A549 (cell line): Measurements from ENCODE around the gene AAK1. TPM values are rescaled to one million over a fixed set of nuclear protein-coding genes. Genes with fewer than 3 reads are reported as not detected.
A peak's percentile ranks its signal among the peaks of the same experiment; 100 is the strongest.

ENCODE experiments used
- ATAC-seq, 2 experiments: fragments of 200-7000 bp in 1 of 2; fragments of >200 bp in 1 of 2; cut with Nextera tagmentation in 1 of 2; cut with Tn5 transposase in 1 of 2; 3 replicates each; pipeline versions ENCODE4 v1.8.0 to v1.9.1; 2018 to 2020; ENCODE audit warnings: mild to moderate bottlenecking in 1 of 2, moderate library complexity in 1 of 2
- CTCF ChIA-PET: fragments of 300-600 bp; sonication (Branson Sonifier 250); formaldehyde crosslinking; extraction: SDS; loops from one replicate; lab custom pipeline; 2021; ENCODE audit warnings: antibody characterized with exemption, inconsistent platforms; lab: Yijun Ruan, JAX
- POLR2A ChIA-PET: fragments of 350-600 bp; formaldehyde crosslinking; extraction: SDS; loops from one replicate; lab custom pipeline; 2021; ENCODE audit warnings: antibody characterized with exemption, inconsistent platforms; lab: Yijun Ruan, JAX
- DNase-seq, 2 experiments: peaks; one replicate each; pipeline versions ENCODE4 v3.0.0 to v3.0.0-alpha.2; 2011 to 2016; ENCODE audit warnings: low read depth in 1 of 2, low spot score in 1 of 2
- FAIRE-seq: peaks from 2 replicates; lab custom pipeline; 2011; peaks lifted over from hg19 to GRCh38; lab: Jason Lieb, UNC
- H3K27ac ChIP-seq, 2 experiments: fragments of >200 bp; sonication (Bioruptor Twin); formaldehyde crosslinking; 3 replicates each; pipeline ENCODE4 v1.5.1; 2016 to 2017
- H3K4me1 ChIP-seq: fragments of >200 bp; sonication (Bioruptor Twin); formaldehyde crosslinking; 3 replicates; pipeline ENCODE4 v1.6.1; 2016
- H3K4me2 ChIP-seq: fragments of >200 bp; sonication (Bioruptor Twin); formaldehyde crosslinking; 3 replicates; pipeline ENCODE4 v1.6.1; 2016
- H3K4me3 ChIP-seq: fragments of >200 bp; sonication (Bioruptor Twin); formaldehyde crosslinking; 3 replicates; pipeline ENCODE4 v1.5.1; 2016
- H3K9me3 ChIP-seq: fragments of >200 bp; sonication (Bioruptor Twin); formaldehyde crosslinking; 3 replicates; pipeline ENCODE4 v1.6.1; 2016
- BHLHE40 ChIP-seq: IDR thresholded peaks from 2 replicates; pipeline ENCODE4 v1.6.1; 2012; ENCODE audit warnings: low read depth, low read length, inconsistent platforms
- CHD2 ChIP-seq: fragments of 150-350 bp; IDR thresholded peaks from 2 replicates; pipeline ENCODE4 v1.6.1; 2014; ENCODE audit warnings: low read length; ENCODE audit not compliant: partially characterized antibody
- EHMT2 ChIP-seq: fragments of 200-600 bp; sonication (generic); IDR thresholded peaks from 2 replicates; pipeline ENCODE4 v1.6.1; 2016; ENCODE audit warnings: antibody characterized with exemption, low read depth, mild to moderate bottlenecking, moderate library complexity
- EP300 ChIP-seq, 2 experiments: fragments of >200 bp; sonication (Bioruptor Twin); formaldehyde crosslinking; IDR thresholded peaks; 2 replicates in 1 of 2; 3 replicates in 1 of 2; pipeline ENCODE4 v1.6.1; 2016 to 2017
- ESRRA ChIP-seq: fragments of 150-350 bp; IDR thresholded peaks from 2 replicates; pipeline ENCODE4 v1.6.1; 2014; ENCODE audit warnings: mild to moderate bottlenecking, low read length, borderline replicate concordance
- FOXS1 ChIP-seq: fragments of 250-450 bp; sonication (Bioruptor Pico); IDR thresholded peaks from 2 replicates; pipeline ENCODE4 v1.5.0; 2020; ENCODE audit warnings: mild to moderate bottlenecking, moderate library complexity
- HOXB13 ChIP-seq: fragments of 250-450 bp; sonication (Bioruptor Pico); IDR thresholded peaks from 2 replicates; pipeline ENCODE4 v1.5.0; 2020; ENCODE audit warnings: low read depth, mild to moderate bottlenecking, moderate library complexity
- HOXB5 ChIP-seq: fragments of 250-450 bp; sonication (Bioruptor Pico); IDR thresholded peaks from 2 replicates; pipeline ENCODE4 v1.5.0; 2020; ENCODE audit warnings: mild to moderate bottlenecking, moderate library complexity
- JUNB ChIP-seq: fragments of >200 bp; sonication (Bioruptor Twin); formaldehyde crosslinking; IDR thresholded peaks from 2 replicates; pipeline ENCODE4 v1.6.1; 2016
- KDM1A ChIP-seq: fragments of 200-600 bp; sonication (generic); IDR thresholded peaks from 2 replicates; pipeline ENCODE4 v1.6.1; 2016; ENCODE audit warnings: low read depth, mild to moderate bottlenecking
- MAZ ChIP-seq: fragments of 150-350 bp; IDR thresholded peaks from 2 replicates; pipeline ENCODE4 v1.6.1; 2014; ENCODE audit warnings: antibody characterized with exemption, low read depth, low read length, borderline replicate concordance
- NR3C1 ChIP-seq: fragments of >200 bp; sonication (Bioruptor Twin); formaldehyde crosslinking; IDR thresholded peaks from 3 replicates; pipeline ENCODE4 v1.6.1; 2017
- PHF8 ChIP-seq: fragments of 200-600 bp; sonication (generic); IDR thresholded peaks from 2 replicates; pipeline ENCODE4 v1.6.1; 2016; ENCODE audit warnings: low read depth, mild to moderate bottlenecking, antibody characterized with exemption, moderate library complexity, borderline replicate concordance
- WGBS: methylation state at CpG from one replicate; pipeline ENCODE4 v1.1.6; 2017; ENCODE audit errors: missing lambda C conversion rate; 5-methylcytosine and 5-hydroxymethylcytosine counted together
- polyA plus RNA-seq, 4 experiments: library from polyadenylated mRNA; depleted of rRNA in 3 of 4; stranded (reverse); fragments of >200 nt; fragmentation: RNase III in 1 of 4; extraction: RNeasy Plus Mini Kit Qiagen cat#74134 plus additional on column Dnase treatment in 1 of 4; gene quantifications; 2 replicates in 3 of 4; 3 replicates in 1 of 4; pipeline ENCODE4 v1.2.3, GENCODE V29; 2011 to 2017
- TF ChIP-seq, protein P1 (sequence below): fragments of >200 bp; sonication (Bioruptor Twin); formaldehyde crosslinking; IDR thresholded peaks from 3 replicates; pipeline ENCODE4 v1.5.1; 2016
- TF ChIP-seq, protein P2 (sequence below): IDR thresholded peaks from 2 replicates; pipeline ENCODE4 v1.6.1; 2012
- TF ChIP-seq, protein P3 (sequence below): fragments of >200 bp; sonication (Bioruptor Twin); formaldehyde crosslinking; IDR thresholded peaks from 2 replicates; pipeline ENCODE4 v1.6.1; 2016
- TF ChIP-seq, protein P4 (sequence below): fragments of 200-600 bp; sonication (generic); IDR thresholded peaks from 2 replicates; pipeline ENCODE4 v1.6.1; 2016; ENCODE audit warnings: antibody characterized with exemption, mild to moderate bottlenecking, moderate library complexity
- TF ChIP-seq, protein P5 (sequence below): fragments of 250-450 bp; sonication (Bioruptor Pico); IDR thresholded peaks from 2 replicates; pipeline ENCODE4 v1.5.0; 2020; ENCODE audit warnings: low read depth, mild to moderate bottlenecking, moderate library complexity
- TF ChIP-seq, protein P6 (sequence below): fragments of >200 bp; sonication (Bioruptor Twin); formaldehyde crosslinking; IDR thresholded peaks from 3 replicates; pipeline ENCODE4 v1.6.1; 2016
- TF ChIP-seq, protein P7 (sequence below): IDR thresholded peaks from 2 replicates; pipeline ENCODE4 v1.6.1; 2012; ENCODE audit warnings: low read depth, borderline replicate concordance

Gene AAK1
- polyA plus RNA-seq, 2 of the 4 experiments (the other 2 are of a cell fraction), result 15.9 to 25.7 TPM

DNA sequence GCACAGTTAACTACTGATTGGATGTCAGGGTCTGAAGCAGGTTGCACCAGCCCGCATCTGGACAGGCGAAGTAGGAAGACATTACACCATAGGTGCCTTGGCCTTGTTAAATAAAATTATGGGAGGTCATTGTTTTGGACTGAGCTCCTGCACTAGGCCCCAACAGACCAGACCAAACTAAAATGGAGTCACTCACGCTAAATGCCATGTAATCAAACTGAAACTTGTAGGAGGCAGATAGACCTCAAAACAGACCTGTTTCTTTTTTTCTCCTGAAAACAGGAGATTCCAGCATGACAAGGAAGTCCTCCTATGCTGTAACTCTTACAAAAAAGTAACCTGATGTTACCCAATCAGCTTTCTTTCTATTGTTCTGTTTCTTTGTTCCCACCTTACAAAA, 190.9 kb downstream of the AAK1 start:
- Histone ChIP-seq H3K9me3 (no peaks in the 10 kb centered on the region), H3K4me2 (no peak overlapping the region), H3K4me1 (no peaks in the 10 kb centered on the region), H3K4me3 (no peak overlapping the region), H3K27ac (no peak overlapping the region)
- 94% methylated on average over 3 of the region's 3 CpGs for WGBS
- ChIA-PET POLR2A (no interaction called here), CTCF (interaction anchor here (1.0 kb wide), 1 partner anchor 12 kb away, joined by 3 read pairs; no protein-coding TSS in a partner anchor)
- ATAC-seq, result no peak
- no peak for FAIRE-seq
- DNase-seq, result no peak
- no peak for TF ChIP-seq FOXS1 (CRISPR knock-in tag)
- TF ChIP-seq HOXB13, result 0 out of 2 replicates have a peak, but pooled peaks have one; percentile 25

DNA sequence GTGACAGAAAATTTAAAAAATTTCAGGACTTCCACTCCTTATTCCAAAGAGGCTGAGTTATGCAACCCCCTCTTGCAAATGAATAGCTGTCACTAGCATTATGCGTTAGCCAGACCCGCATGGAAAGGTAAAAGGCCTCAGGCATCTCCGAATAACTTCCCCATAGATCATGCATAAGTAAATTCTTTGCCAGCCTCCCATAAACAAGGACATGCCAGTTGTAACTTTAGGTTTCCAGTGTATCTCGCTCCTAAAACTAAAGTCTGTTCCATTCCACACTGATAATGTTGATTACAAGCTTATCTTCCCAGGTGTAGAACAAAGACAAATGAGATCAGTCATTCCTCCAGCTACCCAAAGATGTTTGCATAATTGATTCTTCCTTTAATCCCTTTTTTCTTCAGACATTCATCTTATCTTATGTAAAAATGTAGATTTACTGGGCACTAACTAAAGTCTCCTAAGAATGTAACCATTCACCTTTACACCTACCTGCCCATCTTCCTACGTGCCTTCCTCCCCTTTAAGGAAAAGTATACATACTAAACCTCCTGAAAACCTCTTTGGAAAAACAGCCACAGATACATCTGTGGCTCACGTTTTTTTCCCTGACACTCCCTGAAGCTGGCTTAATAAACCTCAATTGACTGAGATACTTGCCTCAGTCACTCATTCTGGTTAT, 192.7 kb downstream of the AAK1 start:
- 69% methylated on average over 6 of the region's 6 CpGs for WGBS
- no peak for ATAC-seq
- no peak for DNase-seq
- H3K9me3 ChIP-seq, result no peaks in the 10 kb centered on the region
- H3K4me1 ChIP-seq, result no peaks in the 10 kb centered on the region
- POLR2A ChIA-PET, result interaction anchor here (0.8 kb wide), 1 partner anchor 13 kb away, joined by 3 read pairs; the partner anchor contains the start of gene NFU1
- FAIRE-seq, result no peak
- H3K4me2 ChIP-seq, result no peak overlapping the region
- CTCF ChIA-PET, result no interaction called here
- no peak for TF ChIP-seq HOXB13
- TF ChIP-seq, protein P1, sequence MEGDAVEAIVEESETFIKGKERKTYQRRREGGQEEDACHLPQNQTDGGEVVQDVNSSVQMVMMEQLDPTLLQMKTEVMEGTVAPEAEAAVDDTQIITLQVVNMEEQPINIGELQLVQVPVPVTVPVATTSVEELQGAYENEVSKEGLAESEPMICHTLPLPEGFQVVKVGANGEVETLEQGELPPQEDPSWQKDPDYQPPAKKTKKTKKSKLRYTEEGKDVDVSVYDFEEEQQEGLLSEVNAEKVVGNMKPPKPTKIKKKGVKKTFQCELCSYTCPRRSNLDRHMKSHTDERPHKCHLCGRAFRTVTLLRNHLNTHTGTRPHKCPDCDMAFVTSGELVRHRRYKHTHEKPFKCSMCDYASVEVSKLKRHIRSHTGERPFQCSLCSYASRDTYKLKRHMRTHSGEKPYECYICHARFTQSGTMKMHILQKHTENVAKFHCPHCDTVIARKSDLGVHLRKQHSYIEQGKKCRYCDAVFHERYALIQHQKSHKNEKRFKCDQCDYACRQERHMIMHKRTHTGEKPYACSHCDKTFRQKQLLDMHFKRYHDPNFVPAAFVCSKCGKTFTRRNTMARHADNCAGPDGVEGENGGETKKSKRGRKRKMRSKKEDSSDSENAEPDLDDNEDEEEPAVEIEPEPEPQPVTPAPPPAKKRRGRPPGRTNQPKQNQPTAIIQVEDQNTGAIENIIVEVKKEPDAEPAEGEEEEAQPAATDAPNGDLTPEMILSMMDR, result no peak
- TF ChIP-seq, protein P2, sequence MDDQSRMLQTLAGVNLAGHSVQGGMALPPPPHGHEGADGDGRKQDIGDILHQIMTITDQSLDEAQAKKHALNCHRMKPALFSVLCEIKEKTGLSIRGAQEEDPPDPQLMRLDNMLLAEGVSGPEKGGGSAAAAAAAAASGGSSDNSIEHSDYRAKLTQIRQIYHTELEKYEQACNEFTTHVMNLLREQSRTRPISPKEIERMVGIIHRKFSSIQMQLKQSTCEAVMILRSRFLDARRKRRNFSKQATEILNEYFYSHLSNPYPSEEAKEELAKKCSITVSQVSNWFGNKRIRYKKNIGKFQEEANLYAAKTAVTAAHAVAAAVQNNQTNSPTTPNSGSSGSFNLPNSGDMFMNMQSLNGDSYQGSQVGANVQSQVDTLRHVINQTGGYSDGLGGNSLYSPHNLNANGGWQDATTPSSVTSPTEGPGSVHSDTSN, result no peak
- no peak for TF ChIP-seq CHD2
- TF ChIP-seq, protein P3, sequence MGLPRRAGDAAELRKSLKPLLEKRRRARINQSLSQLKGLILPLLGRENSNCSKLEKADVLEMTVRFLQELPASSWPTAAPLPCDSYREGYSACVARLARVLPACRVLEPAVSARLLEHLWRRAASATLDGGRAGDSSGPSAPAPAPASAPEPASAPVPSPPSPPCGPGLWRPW, result no peak
- TF ChIP-seq, protein P4, sequence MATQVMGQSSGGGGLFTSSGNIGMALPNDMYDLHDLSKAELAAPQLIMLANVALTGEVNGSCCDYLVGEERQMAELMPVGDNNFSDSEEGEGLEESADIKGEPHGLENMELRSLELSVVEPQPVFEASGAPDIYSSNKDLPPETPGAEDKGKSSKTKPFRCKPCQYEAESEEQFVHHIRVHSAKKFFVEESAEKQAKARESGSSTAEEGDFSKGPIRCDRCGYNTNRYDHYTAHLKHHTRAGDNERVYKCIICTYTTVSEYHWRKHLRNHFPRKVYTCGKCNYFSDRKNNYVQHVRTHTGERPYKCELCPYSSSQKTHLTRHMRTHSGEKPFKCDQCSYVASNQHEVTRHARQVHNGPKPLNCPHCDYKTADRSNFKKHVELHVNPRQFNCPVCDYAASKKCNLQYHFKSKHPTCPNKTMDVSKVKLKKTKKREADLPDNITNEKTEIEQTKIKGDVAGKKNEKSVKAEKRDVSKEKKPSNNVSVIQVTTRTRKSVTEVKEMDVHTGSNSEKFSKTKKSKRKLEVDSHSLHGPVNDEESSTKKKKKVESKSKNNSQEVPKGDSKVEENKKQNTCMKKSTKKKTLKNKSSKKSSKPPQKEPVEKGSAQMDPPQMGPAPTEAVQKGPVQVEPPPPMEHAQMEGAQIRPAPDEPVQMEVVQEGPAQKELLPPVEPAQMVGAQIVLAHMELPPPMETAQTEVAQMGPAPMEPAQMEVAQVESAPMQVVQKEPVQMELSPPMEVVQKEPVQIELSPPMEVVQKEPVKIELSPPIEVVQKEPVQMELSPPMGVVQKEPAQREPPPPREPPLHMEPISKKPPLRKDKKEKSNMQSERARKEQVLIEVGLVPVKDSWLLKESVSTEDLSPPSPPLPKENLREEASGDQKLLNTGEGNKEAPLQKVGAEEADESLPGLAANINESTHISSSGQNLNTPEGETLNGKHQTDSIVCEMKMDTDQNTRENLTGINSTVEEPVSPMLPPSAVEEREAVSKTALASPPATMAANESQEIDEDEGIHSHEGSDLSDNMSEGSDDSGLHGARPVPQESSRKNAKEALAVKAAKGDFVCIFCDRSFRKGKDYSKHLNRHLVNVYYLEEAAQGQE, result no peak
- no peak for TF ChIP-seq EHMT2
- TF ChIP-seq, protein P5, sequence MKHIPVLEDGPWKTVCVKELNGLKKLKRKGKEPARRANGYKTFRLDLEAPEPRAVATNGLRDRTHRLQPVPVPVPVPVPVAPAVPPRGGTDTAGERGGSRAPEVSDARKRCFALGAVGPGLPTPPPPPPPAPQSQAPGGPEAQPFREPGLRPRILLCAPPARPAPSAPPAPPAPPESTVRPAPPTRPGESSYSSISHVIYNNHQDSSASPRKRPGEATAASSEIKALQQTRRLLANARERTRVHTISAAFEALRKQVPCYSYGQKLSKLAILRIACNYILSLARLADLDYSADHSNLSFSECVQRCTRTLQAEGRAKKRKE (CRISPR knock-in tag), result no peak
- TF ChIP-seq PHF8, result no peak
- H3K4me3 ChIP-seq, result no peak overlapping the region
- no peak overlapping the region for H3K27ac ChIP-seq

DNA sequence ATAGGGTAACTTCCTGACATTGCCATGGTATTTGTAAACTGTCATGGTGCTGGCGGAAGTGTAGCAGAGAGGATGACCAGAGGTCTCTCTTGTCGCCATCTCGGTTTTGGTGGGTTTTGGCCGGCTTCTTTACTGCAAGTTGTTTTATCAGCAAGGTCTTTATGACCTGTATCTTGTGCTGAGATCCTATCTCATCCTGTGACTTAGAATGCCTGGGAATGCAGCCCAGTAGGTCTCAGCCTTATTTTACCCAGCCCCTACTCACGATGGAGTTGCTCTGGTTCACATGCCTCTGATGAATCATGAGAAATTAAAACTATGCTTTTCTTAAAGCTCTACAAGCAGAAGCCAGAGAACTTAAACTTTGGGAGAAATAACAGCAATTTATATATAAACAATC, 193.6 kb downstream of the AAK1 start:
- FAIRE-seq, result no peak
- ATAC-seq, result no peak
- DNase-seq, result no peak
- H3K27ac ChIP-seq, result no peak overlapping the region
- H3K4me3 ChIP-seq, result no peak overlapping the region
- H3K9me3 ChIP-seq, result no peaks in the 10 kb centered on the region
- ChIA-PET CTCF (no interaction called here), POLR2A (no interaction called here)
- no peaks in the 10 kb centered on the region for H3K4me1 ChIP-seq
- H3K4me2 ChIP-seq, result no peak overlapping the region
- 78% methylated on average over 5 of the region's 5 CpGs for WGBS
- TF ChIP-seq EP300 (IDR thresholded peaks at IDR 0.05) (no peak), ESRRA (no peak), NR3C1 (no peak), BHLHE40 (no peak), MAZ (no peak), JUNB (no peak), KDM1A (no peak), HOXB5 (CRISPR knock-in tag) (no peak)
- TF ChIP-seq, protein P6, sequence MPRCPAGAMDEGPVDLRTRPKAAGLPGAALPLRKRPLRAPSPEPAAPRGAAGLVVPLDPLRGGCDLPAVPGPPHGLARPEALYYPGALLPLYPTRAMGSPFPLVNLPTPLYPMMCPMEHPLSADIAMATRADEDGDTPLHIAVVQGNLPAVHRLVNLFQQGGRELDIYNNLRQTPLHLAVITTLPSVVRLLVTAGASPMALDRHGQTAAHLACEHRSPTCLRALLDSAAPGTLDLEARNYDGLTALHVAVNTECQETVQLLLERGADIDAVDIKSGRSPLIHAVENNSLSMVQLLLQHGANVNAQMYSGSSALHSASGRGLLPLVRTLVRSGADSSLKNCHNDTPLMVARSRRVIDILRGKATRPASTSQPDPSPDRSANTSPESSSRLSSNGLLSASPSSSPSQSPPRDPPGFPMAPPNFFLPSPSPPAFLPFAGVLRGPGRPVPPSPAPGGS, result no peak
- TF ChIP-seq, protein P7, sequence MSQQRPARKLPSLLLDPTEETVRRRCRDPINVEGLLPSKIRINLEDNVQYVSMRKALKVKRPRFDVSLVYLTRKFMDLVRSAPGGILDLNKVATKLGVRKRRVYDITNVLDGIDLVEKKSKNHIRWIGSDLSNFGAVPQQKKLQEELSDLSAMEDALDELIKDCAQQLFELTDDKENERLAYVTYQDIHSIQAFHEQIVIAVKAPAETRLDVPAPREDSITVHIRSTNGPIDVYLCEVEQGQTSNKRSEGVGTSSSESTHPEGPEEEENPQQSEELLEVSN, result no peak
- TF ChIP-seq, protein P2, result no peak
